IMR-90 (cell line): Measurements from ENCODE around the gene GAS7. TPM values are rescaled to one million over a fixed set of nuclear protein-coding genes. Genes with fewer than 3 reads are reported as not detected.
A peak's percentile ranks its signal among the peaks of the same experiment; 100 is the strongest.

Experiments
- ATAC-seq: fragments of 200-7000 bp; cut with Tn5 transposase; 2 replicates; pipeline ENCODE4 v1.9.1; 2020; ENCODE audit warnings: low read depth, mild to moderate bottlenecking, moderate library complexity
- BruUV-seq: library from RNA; stranded (reverse); fragments of 400-500 nt; replicated peaks from 2 replicates; lab custom pipeline; 2021; lab: Mats Ljungman, UMichigan
- CTCF ChIA-PET: fragments of 300-600 bp; formaldehyde crosslinking; extraction: SDS; loops from one replicate; lab custom pipeline; 2021; ENCODE audit warnings: antibody characterized with exemption; lab: Yijun Ruan, JAX
- POLR2A ChIA-PET: fragments of 300-600 bp; sonication (Branson Sonifier 250); formaldehyde crosslinking; loops from one replicate; lab custom pipeline; 2022; ENCODE audit warnings: antibody characterized with exemption; ENCODE audit not compliant: unreplicated experiment; lab: Charles Lee
- DNase-seq: peaks from one replicate; pipeline ENCODE4 v3.0.0; 2013
- H2AFZ ChIP-seq: replicated peaks from 2 replicates; pipeline ENCODE3; 2013; ENCODE audit warnings: low read length, mild to moderate bottlenecking; ENCODE audit not compliant: poor library complexity
- H2AK5ac ChIP-seq: 2 replicates; pipeline ENCODE4 v1.6.1; 2013; ENCODE audit warnings: low read depth, low read length, inconsistent platforms
- H2AK9ac ChIP-seq: replicated peaks from 2 replicates; pipeline ENCODE3; 2013; ENCODE audit warnings: mild to moderate bottlenecking, low read depth, low read length, moderate library complexity; ENCODE audit not compliant: poor library complexity
- H2BK120ac ChIP-seq: 2 replicates; pipeline ENCODE4 v1.6.1; 2013; ENCODE audit warnings: low read depth, low read length, inconsistent platforms
- H2BK15ac ChIP-seq: 3 replicates; pipeline ENCODE4 v1.6.1; 2013; ENCODE audit warnings: low read depth, low read length, inconsistent platforms
- H2BK20ac ChIP-seq: 2 replicates; pipeline ENCODE4 v1.6.1; 2013; ENCODE audit warnings: low read depth, mild to moderate bottlenecking, inconsistent platforms, low read length, moderate library complexity
- H2BK5ac ChIP-seq: 2 replicates; pipeline ENCODE4 v1.6.1; 2013; ENCODE audit warnings: mild to moderate bottlenecking, low read depth, low read length, inconsistent platforms; ENCODE audit not compliant: poor library complexity, severe bottlenecking
- H3K14ac ChIP-seq: replicated peaks from 2 replicates; pipeline ENCODE4 v1.6.1; 2013; ENCODE audit warnings: low read depth, low read length, inconsistent platforms
- H3K18ac ChIP-seq: 2 replicates; pipeline ENCODE4 v1.6.1; 2013; ENCODE audit warnings: low read depth, low read length, control low read depth
- H3K23ac ChIP-seq: 2 replicates; pipeline ENCODE4 v1.6.1; 2013; ENCODE audit warnings: low read depth, low read length, inconsistent platforms
- H3K27ac ChIP-seq: 2 replicates; pipeline ENCODE4 v1.5.1; 2013; ENCODE audit warnings: mild to moderate bottlenecking, control low read depth, low read length; ENCODE audit not compliant: insufficient read depth
- H3K27me3 ChIP-seq: 2 replicates; pipeline ENCODE4 v1.6.1; 2013; ENCODE audit warnings: low read length; ENCODE audit not compliant: control insufficient read depth, insufficient read depth
- H3K36me3 ChIP-seq: 2 replicates; pipeline ENCODE4 v1.6.1; 2013; ENCODE audit warnings: low read length, mixed read lengths; ENCODE audit not compliant: control insufficient read depth, insufficient read depth
- H3K4ac ChIP-seq: 2 replicates; pipeline ENCODE4 v1.6.1; 2013; ENCODE audit warnings: low read depth, low read length, inconsistent platforms
- H3K4me1 ChIP-seq: 2 replicates; pipeline ENCODE4 v1.6.1; 2013; ENCODE audit warnings: low read length, mixed read lengths; ENCODE audit not compliant: control insufficient read depth, insufficient read depth
- H3K4me2 ChIP-seq: 2 replicates; pipeline ENCODE4 v1.6.1; 2013; ENCODE audit warnings: low read depth, mild to moderate bottlenecking, control low read depth, low read length, moderate library complexity
- H3K4me3 ChIP-seq: 2 replicates; pipeline ENCODE4 v1.5.1; 2013; ENCODE audit warnings: low read depth, mild to moderate bottlenecking, control low read depth, low read length, moderate library complexity; ENCODE audit not compliant: insufficient read depth
- H3K56ac ChIP-seq: 2 replicates; pipeline ENCODE4 v1.6.1; 2013; ENCODE audit warnings: low read length, inconsistent platforms; ENCODE audit not compliant: insufficient read depth; ENCODE audit errors: extremely low read depth
- H3K79me1 ChIP-seq, 2 experiments: 2 replicates each; pipeline ENCODE4 v1.6.1; 2013; ENCODE audit warnings: low read length in 2 of 2, inconsistent platforms in 1 of 2, low read depth in 1 of 2
- H3K9ac ChIP-seq: 2 replicates; pipeline ENCODE4 v1.6.1; 2013; ENCODE audit warnings: low read depth, low read length, control low read depth
- H3K9me1 ChIP-seq: 2 replicates; pipeline ENCODE4 v1.6.1; 2013; ENCODE audit warnings: low read length, inconsistent platforms; ENCODE audit not compliant: insufficient read depth
- H3K9me3 ChIP-seq: 2 replicates; pipeline ENCODE4 v1.6.1; 2013; ENCODE audit warnings: low read length; ENCODE audit not compliant: control insufficient read depth, insufficient read depth
- H4K20me1 ChIP-seq: 2 replicates; pipeline ENCODE4 v1.6.1; 2013; ENCODE audit warnings: low read length, inconsistent platforms; ENCODE audit not compliant: insufficient read depth
- H4K5ac ChIP-seq: 2 replicates; pipeline ENCODE4 v1.6.1; 2013; ENCODE audit warnings: mild to moderate bottlenecking, low read depth, low read length, control low read depth
- H4K8ac ChIP-seq, 2 experiments: 2 replicates each; pipeline ENCODE4 v1.6.1; 2013; ENCODE audit warnings: low read depth in 2 of 2, low read length in 2 of 2, control low read depth in 1 of 2, inconsistent platforms in 1 of 2
- H4K91ac ChIP-seq: 2 replicates; pipeline ENCODE4 v1.6.1; 2013; ENCODE audit warnings: low read depth, low read length, inconsistent platforms; ENCODE audit not compliant: insufficient read depth
- BHLHE40 ChIP-seq: fragments of 150-350 bp; IDR thresholded peaks from 2 replicates; pipeline ENCODE4 v1.6.1; 2016; ENCODE audit warnings: mild to moderate bottlenecking, low read depth, low read length
- CEBPB ChIP-seq: IDR thresholded peaks from 2 replicates; pipeline ENCODE4 v1.6.1; 2012; ENCODE audit warnings: low read depth, low read length, improper control_type of control experiment
- FOS ChIP-seq: fragments of 150-350 bp; IDR thresholded peaks from 2 replicates; pipeline ENCODE4 v1.6.1; 2016; ENCODE audit warnings: low read depth, low read length
- POLR2A ChIP-seq: IDR thresholded peaks from 2 replicates; pipeline ENCODE4 v1.6.1; 2012; ENCODE audit warnings: mild to moderate bottlenecking, low read depth, low read length
- SMC3 ChIP-seq: fragments of 150-350 bp; IDR thresholded peaks from 2 replicates; pipeline ENCODE4 v1.6.1; 2016; ENCODE audit warnings: low read depth, mild to moderate bottlenecking, antibody characterized with exemption, low read length, moderate library complexity
- WGBS, 2 experiments: methylation state at CpG; one replicate each; pipeline versions ENCODE4 v1.1.5 to v1.1.7; 2013; ENCODE audit warnings: missing lambda C conversion rate in 2 of 2; ENCODE audit not compliant: insufficient read length in 1 of 2; ENCODE audit errors: extremely low coverage in 2 of 2; 5-methylcytosine and 5-hydroxymethylcytosine counted together
- dilution Hi-C: fragments of 300-500 bp; cut with HindIII; formaldehyde crosslinking; loops from one replicate; pipeline ENCODE4 v1.14.3; 2018; ENCODE audit warnings: low sequenced_read_pairs; ENCODE audit not compliant: unreplicated experiment
- in situ Hi-C: fragments of 300-500 bp; cut with MboI; formaldehyde crosslinking; loops from 3 replicates; pipeline ENCODE4 v1.14.3; 2019; ENCODE audit warnings: low sequenced_read_pairs, inconsistent platforms, mixed read lengths
- intact Hi-C: fragments of 100-400 bp; cut with micrococcal nuclease; formaldehyde crosslinking; loops from 2 replicates; pipeline ENCODE4 v1.10.0; 2022
- polyA plus RNA-seq, 3 experiments: library from polyadenylated mRNA; depleted of rRNA; stranded (reverse); fragments of >200 nt; gene quantifications; 2 replicates each; pipeline ENCODE4 v1.2.3, GENCODE V29; 2012; ENCODE audit warnings: low replicate concordance in 1 of 3
- total RNA-seq: library from RNA; depleted of rRNA; stranded (reverse); fragments of >200 nt; gene quantifications from 2 replicates; pipeline ENCODE4 v1.2.3, GENCODE V29; 2012
- TF ChIP-seq, protein P1 (sequence below): fragments of 150-350 bp; IDR thresholded peaks from 2 replicates; pipeline ENCODE4 v1.6.1; 2017; ENCODE audit warnings: mild to moderate bottlenecking, antibody characterized with exemption, low read length, low read depth

Gene GAS7
- total and polyA plus RNA-seq, 2 of the 4 experiments (the other 2 are of a cell fraction): 4.6 to 5.0 TPM

DNA sequence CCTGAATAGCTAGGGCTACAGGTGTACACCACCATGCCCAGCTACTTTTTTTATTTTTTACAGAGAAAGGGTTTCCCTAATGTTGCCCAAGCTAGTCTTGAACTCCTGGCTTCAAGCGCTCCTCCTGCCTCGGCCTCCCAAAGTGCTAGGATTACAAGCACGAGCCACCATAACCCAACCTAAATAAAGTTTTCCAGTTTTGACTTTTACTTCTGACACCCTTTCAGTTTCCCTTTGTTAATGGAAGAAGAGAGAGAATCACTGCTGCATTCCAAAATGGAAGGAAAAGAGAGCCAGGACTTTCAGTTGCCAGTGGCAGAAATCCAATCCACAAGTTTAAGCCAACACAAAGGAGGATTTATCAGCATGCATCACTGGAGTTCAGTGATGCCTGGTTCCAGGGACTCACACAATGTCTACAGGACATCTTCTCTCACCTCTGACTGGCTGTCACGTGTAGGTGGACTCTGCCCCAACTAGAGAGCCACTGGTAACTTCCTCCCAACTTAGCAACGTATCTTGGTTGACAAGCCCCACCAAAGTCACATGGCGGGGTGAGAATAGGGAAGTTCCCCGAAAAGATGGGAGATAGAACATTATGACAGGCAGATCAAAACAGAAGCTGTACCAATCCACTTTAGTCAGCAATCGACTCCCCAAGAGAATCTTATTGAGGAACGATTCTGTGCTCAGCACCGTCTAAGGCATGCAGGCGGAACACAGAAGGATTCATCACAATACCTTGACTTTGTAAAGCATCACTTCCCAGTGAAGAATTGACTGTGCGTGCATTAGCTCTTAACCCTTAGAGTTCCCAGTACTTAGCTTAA is 46.5 kb downstream of the GAS7 start (continued):
- TF ChIP-seq SMC3 (no peak), POLR2A (no peak)

DNA sequence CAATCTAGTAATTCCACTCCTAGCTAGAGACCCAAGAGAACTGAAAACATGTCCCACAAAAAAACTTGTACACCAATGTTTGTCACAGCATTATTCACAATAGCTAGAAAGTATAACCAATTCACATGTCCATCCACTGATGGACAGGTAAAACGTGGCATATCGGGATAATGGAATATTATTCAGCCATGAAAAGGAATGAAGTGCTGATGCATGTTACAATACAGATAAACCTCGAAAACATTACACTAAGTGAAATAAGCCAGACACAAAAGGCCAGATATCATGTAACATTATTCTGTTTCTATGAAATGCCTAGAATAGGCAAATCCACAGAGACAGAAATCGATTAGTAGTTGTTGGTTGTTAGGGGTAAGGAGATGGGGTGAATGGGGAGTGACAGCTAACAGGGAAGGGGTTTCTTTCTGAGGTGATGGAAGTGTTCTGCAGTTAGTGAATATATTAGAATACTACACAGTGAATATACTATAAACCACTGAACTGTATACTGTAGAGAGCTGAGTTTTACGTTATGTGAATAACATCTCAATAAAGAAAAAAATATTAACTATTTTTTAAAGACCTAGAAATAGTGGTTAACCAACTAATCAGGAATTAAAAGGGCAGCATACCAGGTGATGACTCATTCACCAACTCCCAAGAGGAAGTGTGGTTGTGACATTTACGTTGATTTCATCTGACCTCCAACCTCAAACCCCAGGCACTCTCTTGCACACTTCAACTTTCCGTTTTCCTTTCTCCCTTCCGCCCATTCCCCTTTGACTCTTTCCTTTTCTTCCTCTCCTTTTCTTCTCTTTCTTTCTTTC is 48.6 kb downstream of the GAS7 start:
- Histone ChIP-seq H2AK5ac (no peak overlapping the region), H3K9me3 (no peaks in the 10 kb centered on the region), H2AFZ (peak overlapping the region; percentile 28), H4K91ac (no peak overlapping the region), H3K18ac (peak overlapping the region; percentile 75; the same call in 1 of the 2 replicates), H2BK15ac (0 out of 3 replicates have a peak overlapping the region, but pooled peaks have one; percentile 54), H2BK5ac (peak overlapping the region; percentile 34), H4K5ac (no peak overlapping the region), H3K23ac (peak overlapping the region; percentile 32; the same call in 1 of the 2 replicates), H2BK120ac (peak overlapping the region; percentile 71), H3K4me3 (no peak overlapping the region), H3K36me3 (no peaks in the 10 kb centered on the region), H3K4me2 (peak overlapping the region; percentile 31; the same call in 1 of the 2 replicates), H3K4ac (peak overlapping the region; percentile 67; the same call in 1 of the 2 replicates), H3K56ac (no peak overlapping the region), H3K9ac (no peak overlapping the region), H3K27me3 (no peaks in the 10 kb centered on the region), H4K20me1 (no peaks in the 10 kb centered on the region), H3K9me1 (0 out of 2 replicates have a peak, but pooled peaks cover 4% of the 10 kb centered on the region), H4K8ac (peak overlapping the region in 1 of 2 experiments; percentile 20; a peak in 1 of 4 replicates), H3K79me1 (no peaks in the 10 kb centered on the region), H3K4me1 (no peaks in the 10 kb centered on the region), H2AK9ac (no peak overlapping the region), H3K27ac (no peak overlapping the region), H3K14ac (peak overlapping the region; percentile 69; the same call in 1 of the 2 replicates), H2BK20ac (peak overlapping the region; percentile 73; the same call in 1 of the 2 replicates)
- peak; percentile 86 for DNase-seq
- CTCF ChIA-PET: interaction anchor here (0.6 to 1.0 kb wide), 2 partner anchors 77 to 99 kb away, joined by 3 to 4 read pairs; no protein-coding TSS in a partner anchor
- TF ChIP-seq, protein P1, sequence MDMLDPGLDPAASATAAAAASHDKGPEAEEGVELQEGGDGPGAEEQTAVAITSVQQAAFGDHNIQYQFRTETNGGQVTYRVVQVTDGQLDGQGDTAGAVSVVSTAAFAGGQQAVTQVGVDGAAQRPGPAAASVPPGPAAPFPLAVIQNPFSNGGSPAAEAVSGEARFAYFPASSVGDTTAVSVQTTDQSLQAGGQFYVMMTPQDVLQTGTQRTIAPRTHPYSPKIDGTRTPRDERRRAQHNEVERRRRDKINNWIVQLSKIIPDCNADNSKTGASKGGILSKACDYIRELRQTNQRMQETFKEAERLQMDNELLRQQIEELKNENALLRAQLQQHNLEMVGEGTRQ: no peak
- TF ChIP-seq CEBPB (peak; percentile 69), BHLHE40 (peak; percentile 70), FOS (peak; percentile 94), SMC3 (no peak)
- WGBS, 2 experiments: 100% methylated on average over 2 of the region's 8 CpGs; no CpG with 5 or more reads in 1 of the 2 experiments
- no TSS peak for BruUV-seq
- ATAC-seq: peak; percentile 79
- in situ Hi-C loops (no loop called here), dilution Hi-C loops (no loop called here), intact Hi-C loops (no loop called here)
- POLR2A ChIA-PET: no interaction called here
